Gastrocnemius medialis (tissue), 4 donors: ENCODE data around the gene PLOD3. TPM values are rescaled to one million over a fixed set of nuclear protein-coding genes. Genes with fewer than 3 reads are reported as not detected.

Experiments
- ATAC-seq, 2 donors: fragments of 150-250 bp; one replicate each; pipeline ENCODE4 v1.9.1; 2016
- DNase-seq, 2 donors: peaks; one replicate each; pipeline ENCODE4 v3.0.0-alpha.2; 2019
- H3K27ac ChIP-seq, 4 donors: fragments of 200-600 bp; sonication (generic); 1 replicate in 1 of 4; 2 replicates in 3 of 4; pipeline ENCODE4 v1.5.1; 2016 to 2018; ENCODE audit warnings: mild to moderate bottlenecking in 2 of 4, moderate library complexity in 1 of 4
- H3K27me3 ChIP-seq, 3 donors: fragments of 200-600 bp; sonication (generic) in 2 of 3; 1 replicate in 1 of 3; 2 replicates in 2 of 3; pipeline versions ENCODE4 v1.5.1 to v1.6.0; 2016 to 2019; ENCODE audit warnings: mild to moderate bottlenecking in 1 of 3, moderate library complexity in 1 of 3
- H3K36me3 ChIP-seq, 2 donors: fragments of 200-600 bp; sonication (generic) in 1 of 2; one replicate each; pipeline ENCODE4 v1.5.1; 2017 to 2018
- H3K4me1 ChIP-seq, 2 donors: fragments of 200-600 bp; sonication (generic) in 1 of 2; one replicate each; pipeline ENCODE4 v1.5.1; 2016 to 2017; ENCODE audit warnings: mild to moderate bottlenecking in 2 of 2
- H3K4me3 ChIP-seq, 4 donors: fragments of 200-600 bp; sonication (generic) in 3 of 4; 1 replicate in 1 of 4; 2 replicates in 3 of 4; pipeline ENCODE4 v1.5.1; 2016 to 2019; ENCODE audit warnings: mild to moderate bottlenecking in 2 of 4
- H3K9me3 ChIP-seq, 3 donors: fragments of 200-600 bp; sonication (generic) in 2 of 3; 1 replicate in 1 of 3; 2 replicates in 2 of 3; pipeline ENCODE4 v1.5.1; 2016 to 2019
- POLR2A ChIP-seq, 2 donors: fragments of 450-650 bp; IDR thresholded peaks; one replicate each; pipeline ENCODE4 v1.6.1; 2017; ENCODE audit warnings: antibody characterized with exemption in 2 of 2, mild to moderate bottlenecking in 2 of 2, moderate library complexity in 2 of 2
- in situ Hi-C, 4 donors: fragments of 200-750 bp; cut with MboI; loops; one replicate each; pipeline versions ENCODE4 v1.15.0 to v1.8.0; 2017; ENCODE audit warnings: low sequenced_read_pairs in 4 of 4
- intact Hi-C: fragments of 100-400 bp; cut with DNase I; formaldehyde crosslinking; loops from one replicate; pipeline ENCODE4 v1.15.1; 2023; ENCODE audit warnings: low total_unique reads
- total RNA-seq, 4 donors: library from RNA; depleted of rRNA; stranded (reverse); fragments of >200 nt; gene quantifications; one replicate each; pipeline versions ENCODE4 v1.1.0 to v1.2.3, GENCODE V29; 2016
- TF ChIP-seq, protein P1 (sequence below), 5 experiments: fragments of 450-650 bp in 3 of 5; fragments of 200-600 bp in 2 of 5; sonication (generic) in 2 of 5; IDR thresholded peaks in 4 of 5; conservative IDR thresholded peaks in 1 of 5; 1 replicate in 4 of 5; 2 replicates in 1 of 5; pipeline ENCODE4 v1.5.1; 2016 to 2019; ENCODE audit warnings: antibody characterized with exemption in 5 of 5, mild to moderate bottlenecking in 3 of 5, moderate library complexity in 3 of 5

The PLOD3 gene
- total RNA-seq, 4 donors from 2014 or later = 8.2 to 24.2 (median 15.5) TPM

GRCh38 chr7:101172854-101173751, 44.3 kb downstream of the PLOD3 start:
- no peak overlapping the region for H3K27ac ChIP-seq
- in situ Hi-C loops = no loop called here
- H3K9me3 ChIP-seq = no peaks in the 10 kb centered on the region
- peaks cover 92 to 100% (median 100%) of the 10 kb centered on the region in 3 donors for H3K27me3 ChIP-seq
- ATAC-seq = peak in 1 of 2 donors; percentile 57
- peak in 1 of 2 donors; percentile 28 for DNase-seq
- TF ChIP-seq, protein P1, sequence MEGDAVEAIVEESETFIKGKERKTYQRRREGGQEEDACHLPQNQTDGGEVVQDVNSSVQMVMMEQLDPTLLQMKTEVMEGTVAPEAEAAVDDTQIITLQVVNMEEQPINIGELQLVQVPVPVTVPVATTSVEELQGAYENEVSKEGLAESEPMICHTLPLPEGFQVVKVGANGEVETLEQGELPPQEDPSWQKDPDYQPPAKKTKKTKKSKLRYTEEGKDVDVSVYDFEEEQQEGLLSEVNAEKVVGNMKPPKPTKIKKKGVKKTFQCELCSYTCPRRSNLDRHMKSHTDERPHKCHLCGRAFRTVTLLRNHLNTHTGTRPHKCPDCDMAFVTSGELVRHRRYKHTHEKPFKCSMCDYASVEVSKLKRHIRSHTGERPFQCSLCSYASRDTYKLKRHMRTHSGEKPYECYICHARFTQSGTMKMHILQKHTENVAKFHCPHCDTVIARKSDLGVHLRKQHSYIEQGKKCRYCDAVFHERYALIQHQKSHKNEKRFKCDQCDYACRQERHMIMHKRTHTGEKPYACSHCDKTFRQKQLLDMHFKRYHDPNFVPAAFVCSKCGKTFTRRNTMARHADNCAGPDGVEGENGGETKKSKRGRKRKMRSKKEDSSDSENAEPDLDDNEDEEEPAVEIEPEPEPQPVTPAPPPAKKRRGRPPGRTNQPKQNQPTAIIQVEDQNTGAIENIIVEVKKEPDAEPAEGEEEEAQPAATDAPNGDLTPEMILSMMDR (IDR thresholded peaks at IDR 0.05 in 4 of 5, conservative IDR thresholded peaks at IDR 0.05 in 1 of 5) = no peak
- TF ChIP-seq POLR2A (IDR thresholded peaks at IDR 0.05) = no peak
- intact Hi-C loops = no loop called here
- H3K4me3 ChIP-seq = peak overlapping the region; percentile 30 to 46 (median 36)
- peaks cover 14 to 31% of the 10 kb centered on the region in 2 donors for H3K4me1 ChIP-seq
- no peaks in the 10 kb centered on the region for H3K36me3 ChIP-seq

- no peak for DNase-seq
- intact Hi-C loops (no loop called here), in situ Hi-C loops (no loop called here)
- TF ChIP-seq, protein P1 (IDR thresholded peaks at IDR 0.05 in 4 of 5, conservative IDR thresholded peaks at IDR 0.05 in 1 of 5) = no peak
- no peak for TF ChIP-seq POLR2A (IDR thresholded peaks at IDR 0.05)
- ATAC-seq = no peak
- Histone ChIP-seq H3K36me3 (no peaks in the 10 kb centered on the region), H3K27ac (no peak overlapping the region), H3K27me3 (peaks cover 91 to 100% (median 99%) of the 10 kb centered on the region in 3 donors), H3K4me3 (peak overlapping the region in 1 of 4 donors; percentile 28), H3K9me3 (no peaks in the 10 kb centered on the region), H3K4me1 (peaks cover 14 to 31% of the 10 kb centered on the region in 2 donors)
Measured at GRCh38 chr7:101172005-101172853, 45.2 kb downstream of the PLOD3 start.

DNA sequence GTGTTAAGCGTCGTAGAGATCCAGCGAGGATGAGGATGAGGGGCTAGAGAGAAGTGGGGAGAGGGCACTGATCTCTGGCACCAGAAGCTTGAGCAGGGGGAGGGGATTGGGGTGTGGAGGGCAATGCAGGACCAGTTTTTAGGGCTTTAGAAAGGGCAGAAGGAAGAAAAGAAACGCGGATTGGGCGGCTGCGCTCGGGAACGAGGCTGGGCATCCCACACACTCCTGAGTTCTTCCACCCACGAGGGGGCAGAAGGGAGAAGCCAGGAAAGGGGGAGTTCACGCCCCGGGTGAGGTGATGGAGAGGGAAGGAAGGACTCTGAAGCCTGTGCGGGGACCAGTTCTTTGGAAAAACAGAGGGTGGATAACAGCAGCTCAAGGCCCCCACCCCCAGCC, 45.9 kb downstream of the PLOD3 start:
- Histone ChIP-seq H3K4me1 (peaks cover 14 to 31% of the 10 kb centered on the region in 2 donors), H3K4me3 (no peak overlapping the region), H3K9me3 (no peaks in the 10 kb centered on the region), H3K27ac (no peak overlapping the region), H3K27me3 (peaks cover 89 to 100% (median 99%) of the 10 kb centered on the region in 3 donors), H3K36me3 (no peaks in the 10 kb centered on the region)
- TF ChIP-seq, protein P1 (IDR thresholded peaks at IDR 0.05 in 4 of 5, conservative IDR thresholded peaks at IDR 0.05 in 1 of 5) = no peak
- TF ChIP-seq POLR2A (IDR thresholded peaks at IDR 0.05) = no peak
- ATAC-seq (no peak), DNase-seq (no peak)
- intact Hi-C loops (loop anchor here (2.0 kb wide), 1 partner anchor 27 kb away; no protein-coding TSS in a partner anchor), in situ Hi-C loops (no loop called here)

DNA sequence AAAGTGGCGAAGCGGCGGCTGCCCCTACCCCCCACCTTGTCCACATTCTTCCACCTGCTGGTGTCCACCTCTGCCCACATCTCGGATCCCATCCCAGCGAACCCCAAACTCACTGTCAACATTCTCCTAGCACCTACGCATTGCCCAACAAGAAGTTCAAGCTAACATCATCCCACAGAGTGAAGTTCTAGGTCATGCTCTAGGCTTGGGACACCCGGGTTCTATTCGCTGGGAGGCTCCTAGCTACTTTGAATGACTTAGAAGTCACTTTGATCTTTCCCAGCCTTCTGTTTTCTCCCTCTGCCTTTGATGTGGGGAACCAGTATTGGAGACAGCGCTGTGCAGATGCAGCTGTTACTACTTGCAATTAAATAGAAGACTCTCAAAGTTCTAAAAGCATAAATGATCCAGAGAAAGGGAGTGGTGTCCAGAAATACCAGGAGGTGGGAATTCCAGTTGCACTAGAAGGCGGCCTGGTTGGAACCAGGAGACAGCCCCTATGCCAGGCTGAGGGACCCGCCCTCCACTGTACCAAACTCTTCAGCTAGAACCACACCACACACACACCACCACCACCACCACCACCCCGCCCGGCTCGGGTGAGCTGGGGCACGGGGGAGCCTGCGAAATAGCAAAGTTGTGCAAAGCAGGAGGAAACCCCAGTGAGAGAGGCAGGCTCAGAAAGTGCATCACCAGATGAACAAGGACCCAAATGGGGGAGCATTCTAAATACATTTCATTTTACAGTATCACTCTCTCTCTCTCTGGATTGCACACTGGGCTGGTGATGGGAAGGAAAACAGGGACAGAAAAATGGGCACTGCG, 46.6 kb downstream of the PLOD3 start:
- Histone ChIP-seq H3K27ac (no peak overlapping the region), H3K4me3 (no peak overlapping the region), H3K36me3 (no peaks in the 10 kb centered on the region), H3K4me1 (peaks cover 14 to 32% of the 10 kb centered on the region in 2 donors), H3K9me3 (no peaks in the 10 kb centered on the region), H3K27me3 (peaks cover 90 to 100% (median 99%) of the 10 kb centered on the region in 3 donors)
- intact Hi-C loops (loop anchor here (2.0 kb wide), 1 partner anchor 26 kb away; no protein-coding TSS in a partner anchor), in situ Hi-C loops (no loop called here)
- no peak for TF ChIP-seq POLR2A (IDR thresholded peaks at IDR 0.05)
- TF ChIP-seq, protein P1 (IDR thresholded peaks at IDR 0.05 in 4 of 5, conservative IDR thresholded peaks at IDR 0.05 in 1 of 5) = no peak
- no peak for ATAC-seq
- no peak for DNase-seq
